Heart right ventricle (tissue), 16 donors: ENCODE results near the gene EGFR. TPM values are rescaled to one million over a fixed set of nuclear protein-coding genes. Genes with fewer than 3 reads are reported as not detected.

ENCODE experiments used
- ATAC-seq, 8 donors: fragments of 200-7000 bp; cut with Tn5 transposase; one replicate each; pipeline ENCODE4 v1.9.1; 2020; ENCODE audit warnings: mild to moderate bottlenecking in 8 of 8, moderate library complexity in 8 of 8, moderate number of reproducible peaks in 1 of 8
- DNase-seq, 2 donors: peaks; one replicate each; pipeline ENCODE4 v3.0.0-alpha.2; 2020
- H3K27ac ChIP-seq, 10 donors: fragments of 200-600 bp; sonication (generic) in 2 of 10; one replicate each; pipeline versions ENCODE4 v1.5.0 to v1.8.0; 2020 to 2022; ENCODE audit warnings: mild to moderate bottlenecking in 3 of 10
- H3K27me3 ChIP-seq, 7 donors: fragments of 200-600 bp; one replicate each; pipeline ENCODE4 v1.8.0; 2021 to 2022; ENCODE audit warnings: mild to moderate bottlenecking in 2 of 7
- H3K36me3 ChIP-seq, 9 donors: fragments of 200-600 bp; sonication (generic) in 1 of 9; one replicate each; pipeline versions ENCODE4 v1.5.0 to v1.8.0; 2020 to 2022; ENCODE audit warnings: mild to moderate bottlenecking in 2 of 9
- H3K4me1 ChIP-seq, 9 donors: fragments of 200-600 bp; sonication (generic) in 1 of 9; one replicate each; pipeline versions ENCODE4 v1.5.0 to v1.8.0; 2020 to 2022; ENCODE audit warnings: mild to moderate bottlenecking in 4 of 9
- H3K4me3 ChIP-seq, 10 donors: fragments of 200-600 bp; sonication (generic) in 2 of 10; one replicate each; pipeline versions ENCODE4 v1.5.0 to v1.8.0; 2020 to 2022; ENCODE audit warnings: mild to moderate bottlenecking in 7 of 10, moderate library complexity in 2 of 10
- H3K9me3 ChIP-seq, 11 donors: fragments of 200-600 bp in 10 of 11; sonication (generic) in 2 of 11; one replicate each; pipeline versions ENCODE4 v1.5.0 to v1.8.0; 2013 to 2022; ENCODE audit warnings: mild to moderate bottlenecking in 2 of 11, control low read depth in 1 of 11, moderate library complexity in 1 of 11
- WGBS, 2 donors: extraction: QIAGEN DNeasy Blood & Tissue Kit; methylation state at CpG; one replicate each; pipeline ENCODE4 v1.1.7; 2013; ENCODE audit warnings: inconsistent platforms in 1 of 2; 5-methylcytosine and 5-hydroxymethylcytosine counted together
- intact Hi-C, 10 donors: fragments of 100-400 bp; cut with DNase I; formaldehyde crosslinking; loops; one replicate each; pipeline versions ENCODE4 v1.11.1 to v1.14.2; 2022
- polyA plus RNA-seq, 2 donors: library from polyadenylated mRNA; stranded (reverse); fragments of 200-250 nt; gene quantifications; one replicate each; pipeline ENCODE4 v1.2.3, GENCODE V29; 2013
- total RNA-seq, 10 donors: library from RNA; stranded (reverse); fragmentation: NEBNext Ultra II Directional in 3 of 10; extraction: Animal tissue kit (Norgen Biotek cat#: 25700) in 3 of 10; gene quantifications; one replicate each; pipeline versions ENCODE4 v1.2.1 to v1.2.4, GENCODE V29; 2021 to 2023
- TF ChIP-seq, protein P1 (sequence below), 9 donors: fragments of 200-600 bp; sonication (generic) in 2 of 9; IDR thresholded peaks; one replicate each; pipeline versions ENCODE4 v1.5.0 to v1.8.0; 2021 to 2022; ENCODE audit warnings: antibody characterized with exemption in 9 of 9, mild to moderate bottlenecking in 5 of 9, moderate library complexity in 1 of 9
- donor health status: Arrhythmogenic right ventricular cardiomyopathy.
- donor health status: ischemic (EF 13 %, LVEDD 7.1; RV severe dilation, severe dysfunction).
- donor health status: healthy with polysubstance abuse.
- donor health status: DM: no; HTN: yes; CAD: no.
- donor health status: DM: no; HTN: no; CAD: no.
- donor health status: ischemic (EF 25% LVEDD 6.9; RV normal size, moderate dysfunction).
- donor health status: ischemic (EF 25% LVEDD 5.7; RV mildly dilated, moderate dysfunction).
- donor health status: healthy.
- donor health status: DM: yes; HTN: yes; CAD: no.
- donor health status: Ischemic cardiomyopathy.
- donor health status: ischemic (EF 35%, LVEDD 5.7; RV mildly dilated, moderate dysfunction).
- donor health status: nonischemic (EF 11% LVEDD 7.7; RV severe dilation, severe dysfunction).
- donor health status: DM: yes; HTN: yes; CAD: no.
- donor health status: PGD.
- donor health status: ischemic (EF 29% LVEDD 5.4; RV normal size, mild dysfunction).
- donor health status: nonischemic (EF 23%, LVEDD 6.1; RV moderate dilation, normal function).

The EGFR gene
- total and polyA plus RNA-seq, 12 donors = 1.9 to 13.5 (median 7.6) TPM

DNA sequence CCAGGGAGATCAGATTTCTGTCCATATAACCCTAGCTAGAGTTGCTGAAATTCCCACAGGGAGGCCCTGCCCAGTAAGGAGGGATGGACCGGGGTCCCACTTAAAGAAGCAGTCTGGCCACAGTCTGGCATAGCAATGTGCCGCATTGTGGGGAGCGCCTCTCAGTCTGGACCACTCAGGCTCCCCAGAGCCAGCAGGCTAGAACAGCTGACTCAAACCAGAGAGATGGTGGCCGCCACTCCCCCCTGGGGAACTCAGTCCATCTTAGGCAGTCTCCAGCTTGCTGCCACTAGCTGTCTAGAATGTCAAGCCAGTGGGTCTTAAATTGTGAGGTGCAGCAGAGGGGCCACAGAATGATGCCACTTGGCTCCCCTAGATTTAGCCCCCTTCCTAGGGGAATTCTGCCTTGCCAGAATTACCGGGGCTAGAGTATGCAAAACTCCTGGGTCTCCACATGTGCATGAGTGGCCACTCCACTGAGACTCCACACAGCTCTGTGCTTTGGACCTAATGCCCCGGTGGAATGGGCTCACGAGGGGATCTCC is 213.0 kb downstream of the EGFR start:
- Histone ChIP-seq H3K4me3 (no peak overlapping the region), H3K4me1 (no peaks in the 10 kb centered on the region), H3K9me3 (peaks cover 0 to 23% (median 0%) of the 10 kb centered on the region in 11 donors), H3K27ac (no peak overlapping the region), H3K27me3 (peaks cover 0 to 26% (median 0%) of the 10 kb centered on the region in 7 donors), H3K36me3 (no peaks in the 10 kb centered on the region)
- intact Hi-C loops = no loop called here
- TF ChIP-seq, protein P1, sequence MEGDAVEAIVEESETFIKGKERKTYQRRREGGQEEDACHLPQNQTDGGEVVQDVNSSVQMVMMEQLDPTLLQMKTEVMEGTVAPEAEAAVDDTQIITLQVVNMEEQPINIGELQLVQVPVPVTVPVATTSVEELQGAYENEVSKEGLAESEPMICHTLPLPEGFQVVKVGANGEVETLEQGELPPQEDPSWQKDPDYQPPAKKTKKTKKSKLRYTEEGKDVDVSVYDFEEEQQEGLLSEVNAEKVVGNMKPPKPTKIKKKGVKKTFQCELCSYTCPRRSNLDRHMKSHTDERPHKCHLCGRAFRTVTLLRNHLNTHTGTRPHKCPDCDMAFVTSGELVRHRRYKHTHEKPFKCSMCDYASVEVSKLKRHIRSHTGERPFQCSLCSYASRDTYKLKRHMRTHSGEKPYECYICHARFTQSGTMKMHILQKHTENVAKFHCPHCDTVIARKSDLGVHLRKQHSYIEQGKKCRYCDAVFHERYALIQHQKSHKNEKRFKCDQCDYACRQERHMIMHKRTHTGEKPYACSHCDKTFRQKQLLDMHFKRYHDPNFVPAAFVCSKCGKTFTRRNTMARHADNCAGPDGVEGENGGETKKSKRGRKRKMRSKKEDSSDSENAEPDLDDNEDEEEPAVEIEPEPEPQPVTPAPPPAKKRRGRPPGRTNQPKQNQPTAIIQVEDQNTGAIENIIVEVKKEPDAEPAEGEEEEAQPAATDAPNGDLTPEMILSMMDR (IDR thresholded peaks at IDR 0.05) = no peak
- WGBS, 2 donors = 82 to 91% methylated on average over 7 of the region's 7 CpGs
- DNase-seq = no peak
- ATAC-seq = no peak

DNA sequence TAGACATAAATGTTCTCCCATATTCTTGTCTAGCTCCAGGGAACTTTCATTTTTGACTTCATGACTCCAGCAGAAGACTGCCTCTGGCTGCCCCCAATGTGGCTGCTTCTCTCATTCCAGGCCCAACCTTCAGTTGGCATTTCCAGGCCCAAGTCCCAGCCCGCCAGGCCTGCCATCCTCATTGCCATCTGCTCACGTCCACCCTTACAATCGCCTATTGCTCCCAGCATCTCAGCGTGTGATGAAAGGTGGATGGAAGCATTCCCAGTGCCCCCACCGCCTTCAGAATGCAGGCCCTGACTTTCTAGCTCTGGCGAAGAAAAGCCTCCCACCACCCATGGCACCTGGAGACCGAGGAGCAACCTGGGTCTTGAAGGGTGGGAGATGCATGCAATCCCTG is 214.2 kb downstream of the EGFR start:
- ATAC-seq = no peak
- H3K9me3 ChIP-seq = peaks cover 0 to 11% (median 0%) of the 10 kb centered on the region in 11 donors
- intact Hi-C loops = no loop called here
- no peak overlapping the region for H3K4me3 ChIP-seq
- no peaks in the 10 kb centered on the region for H3K4me1 ChIP-seq
- TF ChIP-seq, protein P1 (IDR thresholded peaks at IDR 0.05) = no peak
- peaks cover 0 to 27% (median 0%) of the 10 kb centered on the region in 7 donors for H3K27me3 ChIP-seq
- no peaks in the 10 kb centered on the region for H3K36me3 ChIP-seq
- no peak for DNase-seq
- H3K27ac ChIP-seq = no peak overlapping the region
- whole genome bisulfite sequencing, 2 donors = 87 to 92% methylated on average over 7 of the region's 7 CpGs

DNA sequence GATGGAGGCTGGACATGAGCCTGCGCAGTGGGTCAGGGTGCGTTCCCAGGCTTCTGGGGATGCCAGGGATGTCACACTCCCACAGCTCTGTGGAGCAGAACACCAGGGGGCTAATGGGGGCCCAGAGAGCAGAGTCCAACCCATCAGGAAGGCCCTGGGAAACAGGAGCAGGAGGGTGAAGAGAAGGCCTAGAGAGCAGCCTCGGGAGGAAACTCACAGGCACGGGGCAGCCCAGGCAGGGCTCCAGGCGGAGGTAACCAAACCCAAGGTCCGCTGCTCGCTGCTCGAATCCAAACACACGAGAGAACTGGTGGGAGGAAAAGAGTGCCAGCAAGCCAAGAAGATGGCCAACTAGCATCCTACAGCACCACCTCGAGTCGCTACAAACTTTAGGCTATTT is 215.6 kb downstream of the EGFR start:
- no peak overlapping the region for H3K27ac ChIP-seq
- ATAC-seq (no peak), DNase-seq (no peak)
- intact Hi-C loops = no loop called here
- H3K4me3 ChIP-seq = no peak overlapping the region
- H3K27me3 ChIP-seq = peaks cover 0 to 27% (median 3%) of the 10 kb centered on the region in 7 donors
- TF ChIP-seq, protein P1 (IDR thresholded peaks at IDR 0.05) = no peak
- 86% methylated on average over 11 of the region's 11 CpGs for WGBS, 2 donors
- peaks cover 0 to 8% (median 0%) of the 10 kb centered on the region in 11 donors for H3K9me3 ChIP-seq
- no peaks in the 10 kb centered on the region for H3K4me1 ChIP-seq
- no peaks in the 10 kb centered on the region for H3K36me3 ChIP-seq

DNA sequence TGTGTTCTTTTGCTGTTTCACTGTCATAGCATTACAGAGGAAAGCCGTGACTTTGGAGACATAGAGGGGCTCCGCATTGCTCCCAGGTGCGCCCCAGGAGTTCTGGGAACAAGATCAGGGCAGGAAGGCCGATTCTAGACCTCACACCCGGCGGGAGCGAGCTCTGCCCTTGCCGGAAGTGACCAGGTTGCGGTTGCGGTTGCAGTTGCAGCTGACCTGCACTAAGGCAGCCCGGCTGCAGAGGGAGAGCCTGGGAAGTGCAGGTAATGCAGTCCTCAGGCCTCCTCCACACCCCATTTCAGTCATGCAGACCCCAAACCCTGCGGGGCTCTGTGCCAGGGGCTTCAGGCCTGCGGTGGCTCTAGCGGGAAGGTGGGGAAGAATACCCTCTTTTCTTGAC is 216.3 kb downstream of the EGFR start:
- TF ChIP-seq, protein P1 (IDR thresholded peaks at IDR 0.05) = no peak
- WGBS, 2 donors = 87 to 93% methylated on average over 14 of the region's 14 CpGs

More for the DNA sequence above, 216.3 kb downstream of the EGFR start:
- Histone ChIP-seq H3K27me3 (peaks cover 0 to 27% (median 3%) of the 10 kb centered on the region in 7 donors), H3K4me3 (no peak overlapping the region), H3K4me1 (no peaks in the 10 kb centered on the region), H3K9me3 (peaks cover 0 to 3% (median 0%) of the 10 kb centered on the region in 11 donors), H3K36me3 (no peaks in the 10 kb centered on the region), H3K27ac (no peak overlapping the region)
- intact Hi-C loops = no loop called here
- ATAC-seq = no peak
- no peak for DNase-seq
